NCI-H1105 (cell line): Measurements from ENCODE around the gene ZNF385D.

Source experiments
- DNase-seq: peaks from one replicate; lab custom pipeline; 2025; lab: John Stamatoyannopoulos, UW

The ZNF385D gene

GRCh38 chr3:21747966-21748555 is 2.9 kb downstream of the ZNF385D start:
- no peak for DNase-seq

- no peak for DNase-seq
These were observed 3.6 kb downstream of the ZNF385D start for GRCh38 chr3:21747376-21747775.

GRCh38 chr3:21745966-21746365 is 5.0 kb downstream of the ZNF385D start:
- DNase-seq, result no peak

GRCh38 chr3:21744793-21745192 is 6.2 kb downstream of the ZNF385D start:
- DNase-seq, result no peak

- no peak for DNase-seq
These were observed 11.9 kb downstream of the ZNF385D start for GRCh38 chr3:21738935-21739702.

GRCh38 chr3:21738283-21738682 is 12.7 kb downstream of the ZNF385D start:
- DNase-seq, result no peak

GRCh38 chr3:21734746-21735145 is 16.3 kb downstream of the ZNF385D start:
- no peak for DNase-seq

GRCh38 chr3:21729888-21730459 is 21.0 kb downstream of the ZNF385D start:
- DNase-seq, result no peak

- no peak for DNase-seq
These were observed 21.7 kb downstream of the ZNF385D start for GRCh38 chr3:21729331-21729730.

- DNase-seq, result no peak
These were observed 28.2 kb downstream of the ZNF385D start for GRCh38 chr3:21722768-21723167.

- DNase-seq, result no peak
These were observed 28.7 kb downstream of the ZNF385D start for GRCh38 chr3:21722301-21722700.

- DNase-seq, result no peak
These were observed 31.9 kb downstream of the ZNF385D start for GRCh38 chr3:21718943-21719591.

GRCh38 chr3:21718161-21718765 is 32.7 kb downstream of the ZNF385D start:
- DNase-seq, result no peak

- DNase-seq, result no peak
These were observed 35.3 kb downstream of the ZNF385D start for GRCh38 chr3:21715662-21716061.

- DNase-seq, result no peak
These were observed 45.2 kb downstream of the ZNF385D start for GRCh38 chr3:21705769-21706168.

GRCh38 chr3:21704796-21705195 is 46.2 kb downstream of the ZNF385D start:
- DNase-seq, result no peak

- no peak for DNase-seq
These were observed 47.7 kb downstream of the ZNF385D start for GRCh38 chr3:21703291-21703690.

- DNase-seq, result no peak
These were observed 53.3 kb downstream of the ZNF385D start for GRCh38 chr3:21697707-21698106.

- DNase-seq, result no peak
These were observed 56.5 kb downstream of the ZNF385D start for GRCh38 chr3:21694506-21694905.

GRCh38 chr3:21691036-21691435 is 60.0 kb downstream of the ZNF385D start:
- no peak for DNase-seq

GRCh38 chr3:21682206-21682605 is 68.8 kb downstream of the ZNF385D start:
- no peak for DNase-seq

GRCh38 chr3:21673393-21673792 is 77.6 kb downstream of the ZNF385D start:
- DNase-seq, result no peak

- no peak for DNase-seq
These were observed 78.7 kb downstream of the ZNF385D start for GRCh38 chr3:21672303-21672702.
